GM12874 (cell line): ENCODE results near the gene NOTCH4.

Experiments used
- TF ChIP-seq, protein P1 (sequence below): IDR thresholded peaks from 2 replicates; pipeline ENCODE4 v1.5.1; 2011; ENCODE audit warnings: low read depth, mild to moderate bottlenecking, control low read depth, low read length, moderate library complexity; ENCODE audit not compliant: insufficient read depth

NOTCH4 gene

GRCh38 chr6:32178547-32179440 is 45.1 kb downstream of the NOTCH4 start:
- TF ChIP-seq, protein P1, sequence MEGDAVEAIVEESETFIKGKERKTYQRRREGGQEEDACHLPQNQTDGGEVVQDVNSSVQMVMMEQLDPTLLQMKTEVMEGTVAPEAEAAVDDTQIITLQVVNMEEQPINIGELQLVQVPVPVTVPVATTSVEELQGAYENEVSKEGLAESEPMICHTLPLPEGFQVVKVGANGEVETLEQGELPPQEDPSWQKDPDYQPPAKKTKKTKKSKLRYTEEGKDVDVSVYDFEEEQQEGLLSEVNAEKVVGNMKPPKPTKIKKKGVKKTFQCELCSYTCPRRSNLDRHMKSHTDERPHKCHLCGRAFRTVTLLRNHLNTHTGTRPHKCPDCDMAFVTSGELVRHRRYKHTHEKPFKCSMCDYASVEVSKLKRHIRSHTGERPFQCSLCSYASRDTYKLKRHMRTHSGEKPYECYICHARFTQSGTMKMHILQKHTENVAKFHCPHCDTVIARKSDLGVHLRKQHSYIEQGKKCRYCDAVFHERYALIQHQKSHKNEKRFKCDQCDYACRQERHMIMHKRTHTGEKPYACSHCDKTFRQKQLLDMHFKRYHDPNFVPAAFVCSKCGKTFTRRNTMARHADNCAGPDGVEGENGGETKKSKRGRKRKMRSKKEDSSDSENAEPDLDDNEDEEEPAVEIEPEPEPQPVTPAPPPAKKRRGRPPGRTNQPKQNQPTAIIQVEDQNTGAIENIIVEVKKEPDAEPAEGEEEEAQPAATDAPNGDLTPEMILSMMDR, result no peak

GRCh38 chr6:32177788-32178546 is 45.9 kb downstream of the NOTCH4 start, which contains the start of gene RNF5:
TSS of gene RNF5 (plus strand) at chr6:32178405. CDS start at chr6:32178512, 107 bp downstream.
- TF ChIP-seq, protein P1, result no peak

DNA sequence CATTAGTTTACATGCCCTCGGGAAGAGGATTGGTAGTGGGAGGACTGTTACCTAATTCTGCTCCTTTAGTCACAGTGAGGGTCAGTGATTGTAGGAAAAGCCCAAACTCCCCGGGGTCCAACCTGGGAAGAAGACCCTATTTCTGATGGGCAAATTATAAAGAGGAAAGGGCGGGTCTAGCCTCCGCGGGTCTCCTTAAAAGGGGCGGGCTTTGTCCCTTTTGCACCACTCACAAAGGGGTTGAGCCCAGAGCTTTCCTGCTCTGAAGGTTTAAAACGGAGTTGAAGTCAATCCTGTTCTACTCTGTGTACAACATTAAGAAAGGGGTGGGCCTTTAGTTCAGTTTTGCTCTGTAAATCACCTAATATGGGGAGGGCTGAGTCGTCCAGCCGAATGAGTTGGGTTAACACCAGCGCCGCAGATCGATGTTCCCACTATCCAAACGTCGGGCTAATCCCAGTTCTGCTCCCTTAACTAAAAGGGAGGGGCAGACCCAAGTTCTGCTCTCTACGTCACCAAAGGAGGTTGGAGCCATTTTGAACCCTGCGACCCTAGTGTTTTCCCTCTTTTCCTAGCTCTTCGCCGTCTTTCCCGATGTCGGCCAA is 46.6 kb downstream of the NOTCH4 start:
- TF ChIP-seq, protein P1, result no peak

DNA sequence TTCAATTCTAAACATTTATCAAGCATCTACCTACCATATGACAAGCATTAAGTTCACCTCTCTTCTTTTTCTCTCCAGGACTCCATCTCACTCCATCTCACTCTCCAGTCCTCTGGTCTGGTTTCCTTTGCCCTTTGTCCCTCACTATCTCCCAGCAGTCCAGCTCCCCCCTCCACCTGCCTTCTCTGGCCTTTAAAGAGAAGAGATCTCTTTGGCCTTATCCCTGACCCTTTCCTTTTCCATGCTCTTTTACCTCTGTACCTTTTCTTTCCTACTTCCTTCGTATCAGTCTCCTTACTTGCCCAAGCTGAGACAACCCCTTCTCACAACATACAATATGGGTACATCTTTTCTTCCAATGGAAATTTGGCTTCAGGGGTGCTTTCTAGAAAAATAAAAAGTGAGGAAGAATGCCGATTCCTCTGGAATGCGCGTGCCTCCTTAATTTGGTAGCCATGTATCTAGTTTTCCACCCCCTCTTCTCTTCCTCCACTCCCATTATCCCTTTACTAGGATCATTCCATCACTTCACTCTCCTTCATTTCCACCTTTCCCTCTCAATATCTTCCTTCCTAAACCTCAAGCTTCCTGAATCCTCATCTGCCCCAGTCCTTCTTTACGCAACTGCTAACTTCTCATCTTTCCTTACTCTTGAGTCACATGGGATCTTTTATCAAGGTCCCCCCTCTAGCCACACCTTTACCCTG is 47.2 kb downstream of the NOTCH4 start:
- TF ChIP-seq, protein P1, result no peak

DNA sequence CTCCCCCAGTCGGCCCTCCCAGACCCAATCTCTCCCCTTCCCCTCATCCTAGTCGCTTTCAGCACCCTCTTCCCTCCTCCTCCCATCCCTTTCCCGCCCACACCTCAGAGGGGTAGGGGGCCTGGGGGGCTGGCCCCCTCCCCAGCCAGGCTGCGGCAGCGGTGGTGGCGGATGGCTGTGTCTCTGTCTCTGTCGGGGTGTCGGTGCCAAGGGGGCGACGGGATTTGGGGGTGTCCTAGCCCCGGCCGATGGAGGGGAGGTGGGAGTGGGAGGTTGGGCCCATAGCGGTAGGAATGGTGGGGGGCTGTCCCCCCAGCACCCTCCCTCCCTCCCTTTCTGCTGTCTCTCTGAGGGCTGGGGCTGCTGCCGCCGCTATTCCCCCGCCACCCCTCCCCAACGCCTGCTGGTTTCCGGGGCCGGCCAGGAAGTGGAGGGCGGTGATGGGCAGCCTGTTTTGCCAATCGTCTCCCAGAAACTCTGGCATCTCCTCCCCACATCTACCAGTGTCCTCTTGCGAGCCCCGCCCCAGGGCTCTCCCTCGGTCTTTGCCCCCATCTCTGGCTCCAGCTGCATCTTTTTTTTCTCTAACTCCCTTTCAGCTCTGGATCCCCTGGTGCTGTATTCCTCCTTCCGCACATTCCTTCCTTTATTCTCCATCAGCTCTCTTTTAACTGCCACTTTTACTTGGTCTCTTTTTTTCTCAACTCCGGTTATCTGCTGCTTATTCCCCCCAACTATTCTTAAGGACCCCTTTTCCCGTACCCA is 48.0 kb downstream of the NOTCH4 start, which contains the start of gene AGPAT1:
Gene AGPAT1, minus strand, starts transcription at position 374 of the 765 bp plus-strand sequence. CDS start 4,588 bp downstream, outside the sequence.
- TF ChIP-seq, protein P1, result no peak

DNA sequence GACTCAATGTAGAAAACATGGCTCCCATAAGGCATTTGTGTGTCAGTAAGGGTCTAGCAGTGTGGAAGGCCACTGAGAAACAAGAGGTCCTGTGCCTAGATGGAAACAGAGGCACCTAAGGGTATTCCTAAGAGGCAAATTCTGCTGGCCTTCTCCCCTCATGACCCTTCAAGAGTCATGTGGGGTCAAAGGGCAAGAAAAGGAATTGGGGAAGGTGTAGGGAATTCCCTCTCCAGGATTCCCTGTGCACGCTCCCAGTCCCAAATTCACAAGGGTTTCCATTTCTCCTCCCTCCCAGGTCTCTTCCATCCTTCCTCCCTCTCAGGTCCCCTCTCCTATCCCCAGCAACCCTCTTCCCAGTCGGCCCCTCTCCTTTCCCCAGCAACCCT is 48.6 kb downstream of the NOTCH4 start:
- TF ChIP-seq, protein P1, result no peak
